PFSK-1 (cell line): ENCODE results near the gene ALDH1A3.
A peak's percentile ranks its signal among the peaks of the same experiment; 100 is the strongest.

Experiments
- FOXP2 ChIP-seq: optimal IDR thresholded peaks from 2 replicates; pipeline ENCODE3; 2011; ENCODE audit warnings: borderline replicate concordance, control low read depth, inconsistent platforms; ENCODE audit not compliant: insufficient read depth; ENCODE audit errors: extremely low read length, extremely low read depth
- POLR2AphosphoS5 ChIP-seq: IDR thresholded peaks from 2 replicates; pipeline ENCODE4 v1.6.1; 2012; ENCODE audit warnings: low read depth, mild to moderate bottlenecking, control low read depth, low read length, moderate library complexity
- SIN3A ChIP-seq: IDR thresholded peaks from 2 replicates; pipeline ENCODE4 v1.6.1; 2012; ENCODE audit warnings: mild to moderate bottlenecking, low read length, moderate library complexity, borderline replicate concordance; ENCODE audit not compliant: insufficient read depth
- TAF1 ChIP-seq: IDR thresholded peaks from 2 replicates; pipeline ENCODE4 v1.6.1; 2012; ENCODE audit warnings: low read length, control low read depth, borderline replicate concordance; ENCODE audit not compliant: insufficient read depth
- TF ChIP-seq, protein P1 (sequence below), 2 experiments: IDR thresholded peaks; 2 replicates each; pipeline versions ENCODE4 v1.6.1 to v1.8.0; 2011 to 2012; ENCODE audit warnings: low read depth in 2 of 2, low read length in 2 of 2, control low read depth in 1 of 2, inconsistent platforms in 1 of 2, mild to moderate bottlenecking in 1 of 2, moderate library complexity in 1 of 2; ENCODE audit not compliant: insufficient read depth in 1 of 2

Gene ALDH1A3

DNA sequence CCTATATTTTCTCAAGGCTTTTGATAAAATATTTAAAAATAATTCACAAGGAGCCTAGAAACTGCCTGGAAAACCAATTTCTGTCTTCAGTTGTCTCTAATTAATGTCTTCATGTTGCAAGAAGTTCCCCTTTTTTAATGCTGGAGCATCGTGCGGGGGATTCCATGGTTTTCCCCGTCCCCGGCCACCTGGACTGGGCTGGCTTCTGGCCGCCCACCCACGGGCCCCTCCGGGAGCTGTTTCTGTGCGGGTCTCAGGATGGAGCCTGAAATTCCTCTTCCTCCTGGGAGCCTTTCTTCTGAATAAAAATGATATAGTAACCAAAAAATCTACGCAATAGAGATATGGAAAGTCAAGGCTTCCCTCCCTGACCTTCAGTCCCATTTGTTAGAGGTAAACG is 31.5 kb downstream of the ALDH1A3 start:
- no peak for TF ChIP-seq TAF1
- no peak for TF ChIP-seq SIN3A
- no peak for TF ChIP-seq POLR2AphosphoS5
- TF ChIP-seq, protein P1, sequence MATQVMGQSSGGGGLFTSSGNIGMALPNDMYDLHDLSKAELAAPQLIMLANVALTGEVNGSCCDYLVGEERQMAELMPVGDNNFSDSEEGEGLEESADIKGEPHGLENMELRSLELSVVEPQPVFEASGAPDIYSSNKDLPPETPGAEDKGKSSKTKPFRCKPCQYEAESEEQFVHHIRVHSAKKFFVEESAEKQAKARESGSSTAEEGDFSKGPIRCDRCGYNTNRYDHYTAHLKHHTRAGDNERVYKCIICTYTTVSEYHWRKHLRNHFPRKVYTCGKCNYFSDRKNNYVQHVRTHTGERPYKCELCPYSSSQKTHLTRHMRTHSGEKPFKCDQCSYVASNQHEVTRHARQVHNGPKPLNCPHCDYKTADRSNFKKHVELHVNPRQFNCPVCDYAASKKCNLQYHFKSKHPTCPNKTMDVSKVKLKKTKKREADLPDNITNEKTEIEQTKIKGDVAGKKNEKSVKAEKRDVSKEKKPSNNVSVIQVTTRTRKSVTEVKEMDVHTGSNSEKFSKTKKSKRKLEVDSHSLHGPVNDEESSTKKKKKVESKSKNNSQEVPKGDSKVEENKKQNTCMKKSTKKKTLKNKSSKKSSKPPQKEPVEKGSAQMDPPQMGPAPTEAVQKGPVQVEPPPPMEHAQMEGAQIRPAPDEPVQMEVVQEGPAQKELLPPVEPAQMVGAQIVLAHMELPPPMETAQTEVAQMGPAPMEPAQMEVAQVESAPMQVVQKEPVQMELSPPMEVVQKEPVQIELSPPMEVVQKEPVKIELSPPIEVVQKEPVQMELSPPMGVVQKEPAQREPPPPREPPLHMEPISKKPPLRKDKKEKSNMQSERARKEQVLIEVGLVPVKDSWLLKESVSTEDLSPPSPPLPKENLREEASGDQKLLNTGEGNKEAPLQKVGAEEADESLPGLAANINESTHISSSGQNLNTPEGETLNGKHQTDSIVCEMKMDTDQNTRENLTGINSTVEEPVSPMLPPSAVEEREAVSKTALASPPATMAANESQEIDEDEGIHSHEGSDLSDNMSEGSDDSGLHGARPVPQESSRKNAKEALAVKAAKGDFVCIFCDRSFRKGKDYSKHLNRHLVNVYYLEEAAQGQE (IDR thresholded peaks at IDR 0.05; ENCODE audit: insufficient read depth in 1 of 2, low read depth in 2 of 2, low read length in 2 of 2), result no peak
- no peak for TF ChIP-seq FOXP2

DNA sequence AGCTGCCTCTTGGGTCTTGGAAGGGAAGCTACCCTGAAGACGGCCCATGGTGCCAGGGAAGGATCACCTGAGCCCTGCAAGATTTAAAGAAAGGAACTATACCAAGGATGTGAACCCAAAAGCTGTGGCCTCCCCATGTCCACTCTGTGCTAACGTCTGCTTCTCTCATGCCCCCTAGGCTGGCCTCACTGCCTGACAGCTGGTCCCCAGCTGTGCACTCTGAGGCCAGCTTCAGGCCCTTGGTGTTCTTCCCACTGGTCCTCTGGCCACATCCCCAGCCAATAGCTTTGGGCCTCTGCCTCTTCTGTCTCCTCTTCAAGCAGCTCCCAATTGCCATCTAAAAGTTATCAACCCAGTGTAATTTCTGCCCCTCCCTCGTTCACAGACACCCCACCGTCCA is 34.3 kb downstream of the ALDH1A3 start:
- TF ChIP-seq TAF1, result no peak
- TF ChIP-seq, protein P1 (IDR thresholded peaks at IDR 0.05; ENCODE audit: insufficient read depth in 1 of 2, low read depth in 2 of 2, low read length in 2 of 2), result no peak
- TF ChIP-seq FOXP2, result no peak
- no peak for TF ChIP-seq SIN3A
- TF ChIP-seq POLR2AphosphoS5, result no peak

DNA sequence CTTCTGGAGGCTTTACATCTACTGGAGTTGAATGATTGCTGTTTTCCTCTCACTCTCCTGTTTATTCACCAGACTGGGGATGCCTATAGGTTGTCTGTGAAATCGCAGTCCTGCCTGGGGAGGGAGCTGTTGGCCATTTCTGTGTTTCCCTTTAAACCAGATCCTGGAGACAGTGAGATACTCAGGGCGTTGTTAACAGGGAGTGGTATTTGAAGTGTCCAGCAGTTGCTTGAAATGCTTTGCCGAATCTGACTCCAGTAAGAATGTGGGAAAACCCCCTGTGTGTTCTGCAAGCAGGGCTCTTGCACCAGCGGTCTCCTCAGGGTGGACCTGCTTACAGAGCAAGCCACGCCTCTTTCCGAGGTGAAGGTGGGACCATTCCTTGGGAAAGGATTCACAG is 35.2 kb downstream of the ALDH1A3 start:
- TF ChIP-seq, protein P1 (IDR thresholded peaks at IDR 0.05; ENCODE audit: insufficient read depth in 1 of 2, low read depth in 2 of 2, low read length in 2 of 2), result no peak
- TF ChIP-seq POLR2AphosphoS5 (no peak), SIN3A (no peak)

DNA sequence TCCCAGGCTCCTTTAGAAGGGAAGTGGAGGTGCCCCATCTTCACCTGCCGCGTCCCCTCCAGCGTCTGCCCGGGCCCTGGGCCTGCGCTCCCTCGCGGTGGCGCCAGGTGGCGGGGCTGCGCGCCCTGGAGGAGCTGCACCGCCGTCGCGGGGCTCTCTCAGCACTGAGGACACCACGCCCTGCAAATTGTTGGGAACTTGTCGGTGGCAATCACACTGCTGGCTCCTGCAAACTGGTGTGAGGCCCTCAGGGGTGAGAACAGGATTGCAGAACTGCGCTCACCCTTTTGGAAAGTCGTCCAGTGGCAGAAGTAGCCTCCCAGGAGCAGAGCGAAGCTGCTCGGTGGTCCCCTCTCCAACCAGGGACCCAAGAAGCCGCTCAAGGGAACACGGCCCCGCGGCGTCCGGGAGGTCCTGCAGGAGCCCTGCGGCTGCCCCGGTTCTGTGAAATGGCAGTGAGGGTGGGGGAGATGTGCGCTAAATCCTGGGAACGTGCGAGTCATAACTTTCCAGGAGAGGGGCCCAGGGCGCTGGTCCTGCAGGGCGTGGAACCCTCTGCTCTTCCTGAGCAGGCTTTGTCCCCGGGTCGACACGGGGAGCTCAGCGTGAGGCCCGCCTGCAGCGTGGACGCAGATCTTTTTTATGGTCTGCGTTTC is 38.5 kb downstream of the ALDH1A3 start:
- TF ChIP-seq FOXP2, result peak; percentile 19
- TF ChIP-seq POLR2AphosphoS5, result no peak

DNA sequence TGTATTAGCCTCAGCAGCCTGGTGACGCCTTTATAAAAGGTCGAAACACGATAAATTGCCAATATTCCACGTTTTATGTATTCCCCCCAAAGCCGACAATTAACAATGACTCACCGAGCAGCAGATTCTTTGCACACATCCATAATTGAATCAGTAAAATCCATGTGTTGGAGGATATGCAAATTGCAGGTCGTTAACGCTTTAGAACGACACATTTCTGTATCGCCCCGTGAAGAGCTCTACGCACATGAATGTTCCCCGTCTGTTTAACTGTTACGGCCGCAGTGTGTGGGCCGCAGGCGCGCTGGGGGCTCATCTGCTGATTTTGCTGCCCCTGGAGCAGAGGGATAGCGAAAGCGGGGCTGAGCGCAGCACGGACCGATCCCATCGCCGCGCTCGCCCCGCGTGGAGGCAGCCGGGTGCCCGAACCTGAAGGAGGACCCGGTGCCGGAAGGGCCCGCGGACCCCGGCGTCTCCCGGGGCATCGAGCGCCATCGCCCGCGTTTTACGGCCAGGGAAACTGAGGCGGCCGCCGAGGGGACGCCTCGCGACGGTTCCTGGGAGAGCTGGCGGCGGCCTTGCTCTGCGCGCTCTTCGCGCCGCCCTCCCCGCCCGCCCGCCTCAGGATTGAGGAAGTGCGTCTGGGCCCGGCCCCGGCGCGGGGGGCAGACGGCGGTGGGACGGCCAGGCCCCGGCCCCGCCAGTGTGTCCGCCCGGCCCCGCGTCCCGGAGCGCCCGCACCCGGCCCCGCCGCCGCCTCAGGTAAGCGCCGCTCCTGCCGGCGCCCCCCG is 39.3 kb downstream of the ALDH1A3 start, which contains the start of gene LRRK1:
LRRK1 (plus strand) TSS at position 668 of the 791 bp plus-strand sequence. CDS start 5,276 bp downstream, outside the sequence.
- TF ChIP-seq FOXP2 (no peak), TAF1 (no peak), POLR2AphosphoS5 (no peak), SIN3A (no peak)
- TF ChIP-seq, protein P1 (IDR thresholded peaks at IDR 0.05; ENCODE audit: insufficient read depth in 1 of 2, low read depth in 2 of 2, low read length in 2 of 2), result no peak
